Erythroblast (primary cell): ENCODE data around the gene S100A3.
"Not testable (repeated sequence)": the region's sequence is repeated elsewhere in the genome, so short reads cannot be mapped to it uniquely, and the experiment has no call there.

Experiments
- DNase-seq, 2 experiments: peaks; one replicate each; lab custom pipeline; 2025; lab: John Stamatoyannopoulos, UW
- GATA1 ChIP-seq: IDR thresholded peaks from 2 replicates; pipeline ENCODE4 v1.6.1; 2011; ENCODE audit warnings: low read depth, mild to moderate bottlenecking, control low read depth, low read length, moderate library complexity
- POLR2A ChIP-seq: IDR thresholded peaks from 2 replicates; pipeline ENCODE4 v1.6.1; 2011; ENCODE audit warnings: mild to moderate bottlenecking, low read length

S100A3 gene

GRCh38 chr1:153527023-153527682 lies 21.9 kb downstream of the S100A3 start:
- TF ChIP-seq POLR2A (no peak), GATA1 (no peak)
- DNase-seq = no peak

GRCh38 chr1:153526132-153526543 lies 22.9 kb downstream of the S100A3 start:
- peak; percentile 65 to 86 for DNase-seq
- no peak for TF ChIP-seq GATA1
- peak; percentile 54 for TF ChIP-seq POLR2A

- no peak for TF ChIP-seq POLR2A
- TF ChIP-seq GATA1 = no peak
- DNase-seq = peak in 1 of 2 experiments; percentile 30
Observed at GRCh38 chr1:153525088-153525728, 23.9 kb downstream of the S100A3 start.

- peak; percentile 53 for TF ChIP-seq POLR2A
- peak in 1 of 2 experiments; percentile 35 for DNase-seq
Observed at GRCh38 chr1:153522353-153523048, 26.6 kb downstream of the S100A3 start.

GRCh38 chr1:153521808-153522207 lies 27.2 kb downstream of the S100A3 start:
- DNase-seq = not testable (repeated sequence)

GRCh38 chr1:153520818-153521476 lies 28.1 kb downstream of the S100A3 start:
- no peak for TF ChIP-seq GATA1
- no peak for TF ChIP-seq POLR2A
- DNase-seq = no peak

GRCh38 chr1:153520137-153520691 lies 28.8 kb downstream of the S100A3 start:
- DNase-seq = not testable (repeated sequence)

- TF ChIP-seq POLR2A = no peak
- TF ChIP-seq GATA1 = no peak
- DNase-seq = no peak
Observed at GRCh38 chr1:153519242-153519641, 29.8 kb downstream of the S100A3 start.

- DNase-seq = peak; percentile 56 to 65
- TF ChIP-seq POLR2A (peak; percentile 49), GATA1 (no peak)
Observed at GRCh38 chr1:153515504-153516394, 33.3 kb downstream of the S100A3 start.

- TF ChIP-seq POLR2A (no peak), GATA1 (no peak)
- DNase-seq = no peak
Observed at GRCh38 chr1:153513666-153514065, 35.4 kb downstream of the S100A3 start.

GRCh38 chr1:153513023-153513422 lies 36.0 kb downstream of the S100A3 start:
- DNase-seq = no peak
- TF ChIP-seq POLR2A (no peak), GATA1 (no peak)

GRCh38 chr1:153510984-153511410 lies 38.1 kb downstream of the S100A3 start:
- peak; percentile 80 to 90 for DNase-seq
- no peak for TF ChIP-seq GATA1
- no peak for TF ChIP-seq POLR2A
